Jurkat, Clone E6-1 (cell line): Measurements from ENCODE around the gene PAGE2B.
A peak's percentile ranks its signal among the peaks of the same experiment; 100 is the strongest.
"Not testable (repeated sequence)": the region's sequence is repeated elsewhere in the genome, so short reads cannot be mapped to it uniquely, and the experiment has no call there.

Experiments used
- DNase-seq: peaks from one replicate; pipeline ENCODE4 v3.0.0-alpha.2; 2011; ENCODE audit warnings: low read depth, low spot score
- H3K4me3 ChIP-seq: 2 replicates; pipeline ENCODE4 v1.5.1; 2011; ENCODE audit warnings: mild to moderate bottlenecking, low read length, control low read depth, moderate library complexity

Gene PAGE2B

DNA sequence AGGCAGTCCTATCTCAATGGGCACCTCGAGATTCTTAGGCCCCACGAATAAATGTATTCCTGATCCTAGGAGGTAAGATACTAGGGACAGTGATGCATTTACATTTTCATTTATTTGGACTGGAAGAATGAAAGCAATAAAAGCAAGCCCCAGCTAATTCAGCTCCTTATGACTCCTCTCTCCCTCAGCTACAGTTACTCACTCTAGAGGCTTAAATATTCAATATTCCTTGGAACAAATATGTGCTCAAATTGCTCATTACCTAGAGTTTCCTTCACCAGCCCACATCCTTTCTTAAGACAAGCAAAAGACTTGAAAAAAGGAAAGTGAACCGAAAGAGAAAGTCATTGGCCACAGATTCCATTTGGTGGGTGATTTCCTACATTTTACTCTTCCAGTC lies 27.9 kb downstream of the PAGE2B start:
- no peak for DNase-seq
- no peak overlapping the region for H3K4me3 ChIP-seq

DNA sequence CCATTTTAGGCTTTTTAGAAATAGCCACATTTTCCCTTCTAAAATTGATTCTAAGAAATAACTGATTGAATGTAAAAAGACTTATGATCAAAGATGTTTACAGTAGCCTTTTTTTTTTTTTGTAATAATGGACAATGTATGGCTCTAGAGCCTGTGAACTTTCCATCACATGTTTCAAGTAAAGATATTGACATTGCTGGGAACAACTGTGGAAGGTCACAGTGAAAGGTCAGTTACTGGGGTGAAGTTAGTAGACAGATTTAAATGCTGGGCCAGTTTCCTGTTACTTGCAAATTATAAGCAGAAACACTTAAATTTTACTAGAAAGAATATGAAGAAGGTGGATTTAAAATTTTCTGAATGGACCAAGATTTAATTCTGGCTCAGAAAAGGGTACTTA lies 32.4 kb downstream of the PAGE2B start:
- H3K4me3 ChIP-seq: no peak overlapping the region
- no peak for DNase-seq

DNA sequence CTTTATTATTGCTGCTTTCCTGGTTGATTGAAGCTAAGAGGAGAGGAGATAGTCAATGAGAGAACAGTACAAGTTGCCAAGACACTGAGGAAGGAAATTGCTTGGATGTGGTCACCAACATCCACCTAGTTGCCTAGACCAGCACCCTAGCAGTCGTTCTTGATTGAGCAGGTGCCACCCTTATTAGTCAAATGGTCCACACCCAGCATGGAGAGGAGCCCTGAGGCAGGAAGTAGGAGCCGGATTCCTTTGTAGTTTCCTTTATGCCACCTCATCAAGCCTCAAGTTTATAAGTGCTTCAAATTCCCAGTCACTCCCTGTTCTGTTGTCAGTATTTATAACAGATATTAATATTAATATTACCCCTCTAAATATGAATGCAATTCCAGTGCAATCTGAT lies 33.1 kb downstream of the PAGE2B start:
- no peak for DNase-seq
- no peak overlapping the region for H3K4me3 ChIP-seq

DNA sequence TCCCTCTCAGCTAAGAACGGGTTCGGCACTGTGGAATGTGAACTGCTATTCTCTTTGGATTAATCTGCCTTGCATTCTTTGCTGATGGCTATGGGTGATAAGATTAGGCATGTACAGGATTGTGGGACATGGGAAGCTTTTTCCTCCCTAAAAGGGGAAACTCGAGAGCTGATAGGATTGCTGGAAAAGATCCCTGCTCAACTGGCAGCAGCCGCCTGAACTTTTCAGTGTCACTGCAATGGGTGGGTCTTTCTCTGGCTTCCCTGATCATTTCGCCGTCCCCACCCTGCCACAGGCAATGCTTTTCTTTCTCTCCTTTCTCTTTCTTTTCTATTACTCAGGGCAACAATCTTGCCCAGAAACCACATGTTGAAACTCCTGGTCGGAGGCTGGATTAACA lies 34.5 kb downstream of the PAGE2B start:
- no peak for DNase-seq
- H3K4me3 ChIP-seq: no peak overlapping the region

DNA sequence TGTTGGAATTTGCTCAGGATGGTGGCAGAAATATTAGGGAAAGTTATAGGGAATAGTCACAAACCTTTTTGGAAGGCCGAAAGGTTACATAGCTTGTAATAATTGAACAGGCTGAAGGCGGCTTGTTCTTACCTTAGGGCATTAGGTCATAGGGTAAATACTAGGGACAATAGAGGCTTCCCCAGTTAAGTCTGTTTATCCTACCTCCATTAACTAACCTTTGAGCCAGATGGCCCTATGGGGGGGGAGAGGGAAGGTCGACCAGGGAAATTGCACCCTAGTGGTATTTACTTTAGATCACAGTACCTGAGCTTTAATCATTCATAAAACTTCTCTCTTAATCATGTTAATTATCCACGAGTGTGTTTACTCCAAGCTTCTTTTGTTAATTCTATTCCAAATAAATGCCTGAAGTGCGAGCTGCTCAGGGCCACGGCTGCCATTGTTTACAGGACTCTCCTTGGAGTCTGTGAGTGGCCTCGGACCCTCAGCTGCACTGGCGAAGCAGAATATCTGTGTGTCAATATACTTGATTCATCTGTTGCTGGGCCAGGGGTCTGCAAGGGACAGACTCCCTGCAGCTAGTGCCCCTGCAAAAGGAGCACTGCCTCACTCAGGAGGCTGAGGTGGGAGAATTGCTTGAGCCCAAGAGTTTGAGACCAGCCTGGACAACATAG lies 36.9 kb downstream of the PAGE2B start:
- no peak overlapping the region for H3K4me3 ChIP-seq
- no peak for DNase-seq

DNA sequence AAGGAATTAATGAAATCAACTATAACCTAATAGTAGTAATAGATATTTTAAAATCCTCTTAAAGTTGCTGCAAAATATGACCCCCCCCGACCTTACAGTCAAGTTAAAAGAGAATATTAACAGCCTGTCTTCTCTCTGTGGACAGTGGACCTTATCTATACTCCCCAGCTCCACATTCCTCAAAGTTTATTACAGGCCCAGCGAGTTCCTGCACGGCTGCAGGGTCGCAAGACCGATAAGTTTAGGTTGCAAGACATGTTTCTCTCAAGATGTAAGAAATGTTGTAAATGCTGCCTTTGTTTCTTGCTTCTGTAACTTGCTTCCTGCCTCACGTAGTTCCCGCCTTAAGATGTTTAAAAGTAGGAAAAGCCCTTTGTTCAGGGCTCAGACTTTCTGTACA lies 41.8 kb downstream of the PAGE2B start:
- not testable (repeated sequence) for H3K4me3 ChIP-seq, DNase-seq

DNA sequence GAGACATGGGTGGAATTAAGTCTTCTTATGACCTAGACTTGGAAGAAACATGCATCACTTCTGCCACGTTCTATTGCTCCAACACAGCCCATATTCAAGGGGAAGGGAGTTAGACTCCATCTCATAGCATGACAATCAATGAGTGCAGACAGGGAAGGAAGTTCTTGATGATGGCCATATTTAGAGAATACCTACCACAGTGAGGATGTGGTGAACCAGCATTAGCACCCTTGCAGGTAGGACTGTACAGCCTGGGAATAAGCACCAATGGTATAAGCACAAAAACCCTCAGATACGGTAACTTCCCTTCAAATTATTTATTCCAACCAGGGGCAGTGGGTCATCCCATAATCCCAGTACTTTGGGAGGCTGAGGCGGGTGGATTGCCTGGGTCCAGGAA lies 43.7 kb downstream of the PAGE2B start:
- DNase-seq: peak; percentile 15

DNA sequence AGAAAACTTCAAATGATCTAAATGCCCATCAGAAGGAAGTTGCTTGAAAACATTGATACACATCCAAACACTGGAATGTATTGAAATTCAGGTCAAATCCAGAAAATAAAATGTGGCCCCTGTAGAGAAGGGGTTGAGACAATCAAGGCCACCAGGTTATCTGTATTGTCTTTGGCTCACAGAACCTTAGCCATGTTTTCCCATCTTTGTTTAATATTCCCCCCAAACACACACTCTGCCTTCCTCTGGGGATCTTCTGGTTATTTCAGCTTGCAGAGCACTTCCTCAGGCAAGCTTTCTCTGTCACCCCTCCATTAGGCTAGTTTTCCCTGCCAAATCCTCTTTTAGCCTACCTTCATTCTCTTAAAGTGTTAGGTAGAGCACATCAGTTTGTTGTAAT lies 44.4 kb downstream of the PAGE2B start:
- H3K4me3 ChIP-seq: no peak overlapping the region
- DNase-seq: no peak

More for the DNA sequence above, 43.7 kb downstream of the PAGE2B start:
- H3K4me3 ChIP-seq: no peak overlapping the region

DNA sequence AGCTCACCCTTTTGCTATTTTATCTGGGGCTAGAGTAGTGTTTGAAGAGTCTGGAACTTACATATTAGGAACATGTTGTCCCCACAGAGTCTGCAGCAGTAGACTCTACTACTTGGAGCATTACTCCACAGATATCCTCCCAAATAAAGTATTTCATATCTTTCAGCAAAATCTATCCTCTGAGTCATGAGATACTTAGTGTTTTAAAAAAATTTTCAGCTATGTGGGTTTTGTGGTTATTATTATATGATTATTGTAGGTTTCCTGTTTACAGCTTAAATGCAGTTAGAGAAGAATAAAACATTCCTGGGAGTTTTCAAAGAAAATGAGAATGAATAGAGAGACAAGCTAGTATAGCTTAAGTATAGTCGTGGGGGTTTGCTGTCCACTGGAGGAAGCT lies 44.9 kb downstream of the PAGE2B start:
- DNase-seq: no peak
- no peak overlapping the region for H3K4me3 ChIP-seq

DNA sequence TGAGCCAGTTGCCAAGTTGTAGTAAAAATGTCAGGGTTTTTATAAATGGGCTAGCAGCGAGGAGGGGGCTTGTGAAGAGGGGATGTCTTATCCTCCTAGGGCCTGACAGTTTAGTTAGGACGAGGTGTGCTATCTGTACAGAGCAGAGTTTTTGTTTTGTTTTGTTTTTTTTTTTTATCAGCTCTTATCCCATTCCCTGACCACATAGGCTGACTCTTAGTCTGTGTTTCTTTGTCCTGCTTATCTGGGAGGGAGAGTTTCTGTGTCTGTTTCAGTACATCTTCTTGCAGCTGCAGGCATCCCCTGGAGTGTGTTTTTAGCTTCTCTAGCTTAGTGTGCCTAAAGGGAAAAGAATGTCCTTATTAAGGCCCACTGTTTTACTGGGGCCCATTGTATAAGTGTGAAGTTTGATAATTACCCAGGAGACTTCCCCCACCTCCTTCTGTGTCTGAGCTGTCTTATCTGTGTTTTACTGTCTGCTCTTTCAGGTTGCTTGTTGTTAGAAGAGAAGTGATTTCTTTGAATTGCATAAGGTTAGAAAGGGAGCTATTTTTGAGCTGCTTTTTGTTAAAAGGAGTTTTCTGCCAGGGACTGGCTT lies 46.0 kb downstream of the PAGE2B start:
- no peak for DNase-seq
- no peak overlapping the region for H3K4me3 ChIP-seq

DNA sequence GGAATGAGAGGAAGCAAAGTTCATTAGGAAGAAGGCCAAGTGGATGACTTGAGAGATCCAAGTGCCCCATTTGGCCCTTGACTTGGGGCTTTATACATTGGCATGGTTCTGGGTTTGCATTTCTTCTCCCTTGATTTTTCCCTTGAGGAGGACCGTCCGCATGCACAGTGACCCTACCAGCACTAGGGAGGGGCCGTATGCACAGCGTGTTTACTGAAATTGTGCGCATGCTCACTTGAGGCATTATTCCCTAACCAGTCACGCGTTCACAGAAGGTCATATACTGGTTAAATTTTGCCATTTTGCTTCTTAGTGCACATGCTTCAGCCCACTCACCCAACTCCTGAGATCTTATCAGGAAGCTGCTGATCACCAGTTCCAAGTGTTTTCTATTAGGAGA lies 49.1 kb downstream of the PAGE2B start:
- DNase-seq: no peak

DNA sequence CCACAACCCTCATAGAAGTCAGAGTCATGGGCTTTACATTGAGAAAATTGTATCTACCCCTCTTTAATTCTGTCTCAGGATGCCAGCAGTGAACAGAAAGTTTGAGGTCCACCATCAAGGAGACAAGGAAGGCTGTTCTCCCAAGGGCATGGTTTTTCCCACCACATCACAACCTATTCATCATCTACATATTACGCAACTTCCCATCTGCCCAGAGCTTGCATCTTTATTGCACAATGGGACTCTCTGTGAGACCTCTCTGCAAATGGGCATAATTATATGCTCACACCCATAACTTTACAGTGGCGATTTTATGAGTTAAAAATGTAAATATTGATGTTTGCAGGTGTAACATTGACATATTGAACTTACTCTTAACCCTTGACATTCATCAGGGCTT lies 52.9 kb downstream of the PAGE2B start:
- DNase-seq: no peak
- H3K4me3 ChIP-seq: no peak overlapping the region

More for the DNA sequence above, 49.1 kb downstream of the PAGE2B start:
- H3K4me3 ChIP-seq: no peak overlapping the region
